A673 (cell line): ENCODE data around the gene ROMO1.

Experiments used
- EZH2 ChIP-seq: fragments of 200-600 bp; sonication (generic); IDR thresholded peaks from 2 replicates; pipeline ENCODE4 v1.6.1; 2017; ENCODE audit warnings: borderline replicate concordance, low read depth, mild to moderate bottlenecking, mixed read lengths, antibody characterized with exemption, low read length; ENCODE audit not compliant: poor library complexity, severe bottlenecking
- TF ChIP-seq, protein P1 (sequence below): fragments of 300-800, 200-600 bp; sonication (generic); conservative IDR thresholded peaks from 2 replicates; pipeline ENCODE4 v1.5.1; 2017; ENCODE audit warnings: low read depth, mild to moderate bottlenecking, antibody characterized with exemption, low read length, moderate library complexity, mixed read lengths

DNA sequence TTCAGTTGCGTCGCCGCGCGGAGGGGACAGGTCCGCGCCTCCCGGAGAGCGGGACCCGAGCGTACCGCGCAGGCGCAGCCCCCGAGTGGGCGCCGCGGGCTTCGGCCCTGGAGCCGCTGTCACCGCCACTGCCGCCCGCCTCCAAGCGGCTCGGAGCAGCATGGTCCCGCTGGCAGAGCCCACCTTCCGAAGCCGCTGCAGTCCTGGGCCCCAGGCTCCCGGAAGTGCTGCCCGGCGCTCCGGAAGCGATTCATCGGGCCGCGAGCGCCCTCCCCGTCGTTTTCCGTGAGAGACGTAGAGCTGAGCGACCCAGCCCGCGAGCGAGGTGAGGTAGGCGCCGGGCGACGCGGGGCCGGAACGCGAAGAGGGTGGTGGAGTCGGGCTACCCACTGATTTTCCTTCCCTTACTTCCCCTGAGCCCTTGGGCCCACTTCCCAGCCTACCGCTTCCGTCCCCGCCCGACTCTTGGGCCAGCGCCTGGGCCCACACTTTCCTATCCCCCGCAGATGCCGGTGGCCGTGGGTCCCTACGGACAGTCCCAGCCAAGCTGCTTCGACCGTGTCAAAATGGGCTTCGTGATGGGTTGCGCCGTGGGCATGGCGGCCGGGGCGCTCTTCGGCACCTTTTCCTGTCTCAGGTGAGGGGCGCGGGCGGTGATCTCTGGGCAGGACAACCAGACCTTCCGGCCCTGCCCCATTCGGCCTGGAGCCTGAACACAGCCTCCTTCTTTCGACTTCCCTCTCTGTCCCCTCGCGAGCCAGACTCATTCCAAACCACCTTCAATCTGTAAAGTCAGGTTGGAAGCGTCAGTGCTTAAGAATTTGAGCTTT, at the start of gene ROMO1, which contains the start of gene NFS1:
- no peak for TF ChIP-seq EZH2
- TF ChIP-seq, protein P1, sequence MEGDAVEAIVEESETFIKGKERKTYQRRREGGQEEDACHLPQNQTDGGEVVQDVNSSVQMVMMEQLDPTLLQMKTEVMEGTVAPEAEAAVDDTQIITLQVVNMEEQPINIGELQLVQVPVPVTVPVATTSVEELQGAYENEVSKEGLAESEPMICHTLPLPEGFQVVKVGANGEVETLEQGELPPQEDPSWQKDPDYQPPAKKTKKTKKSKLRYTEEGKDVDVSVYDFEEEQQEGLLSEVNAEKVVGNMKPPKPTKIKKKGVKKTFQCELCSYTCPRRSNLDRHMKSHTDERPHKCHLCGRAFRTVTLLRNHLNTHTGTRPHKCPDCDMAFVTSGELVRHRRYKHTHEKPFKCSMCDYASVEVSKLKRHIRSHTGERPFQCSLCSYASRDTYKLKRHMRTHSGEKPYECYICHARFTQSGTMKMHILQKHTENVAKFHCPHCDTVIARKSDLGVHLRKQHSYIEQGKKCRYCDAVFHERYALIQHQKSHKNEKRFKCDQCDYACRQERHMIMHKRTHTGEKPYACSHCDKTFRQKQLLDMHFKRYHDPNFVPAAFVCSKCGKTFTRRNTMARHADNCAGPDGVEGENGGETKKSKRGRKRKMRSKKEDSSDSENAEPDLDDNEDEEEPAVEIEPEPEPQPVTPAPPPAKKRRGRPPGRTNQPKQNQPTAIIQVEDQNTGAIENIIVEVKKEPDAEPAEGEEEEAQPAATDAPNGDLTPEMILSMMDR, result peak; percentile 47
